Duodenal mucosa (tissue), 2 donors: ENCODE measurements around the gene PHYKPL.

Source experiments
- H3K27ac ChIP-seq: one replicate; pipeline ENCODE4 v1.7.0; 2013; ENCODE audit warnings: low read depth, low read length
- H3K27me3 ChIP-seq, 2 donors: one replicate each; pipeline ENCODE4 v1.7.0; 2013; ENCODE audit warnings: low read length in 2 of 2, control low read depth in 1 of 2; ENCODE audit not compliant: insufficient read depth in 2 of 2, control insufficient read depth in 1 of 2
- H3K36me3 ChIP-seq, 2 donors: one replicate each; pipeline ENCODE4 v1.7.0; 2013; ENCODE audit warnings: low read length in 2 of 2, control low read depth in 1 of 2; ENCODE audit not compliant: insufficient read depth in 2 of 2, control insufficient read depth in 1 of 2
- H3K4me1 ChIP-seq, 2 donors: one replicate each; pipeline ENCODE4 v1.7.0; 2013; ENCODE audit warnings: low read length in 2 of 2, control low read depth in 1 of 2; ENCODE audit not compliant: insufficient read depth in 2 of 2, control insufficient read depth in 1 of 2
- H3K4me3 ChIP-seq, 2 donors: one replicate each; pipeline ENCODE4 v1.7.0; 2013; ENCODE audit warnings: low read length in 2 of 2, low read depth in 1 of 2
- H3K9ac ChIP-seq, 2 donors: one replicate each; pipeline ENCODE4 v1.7.0; 2013; ENCODE audit warnings: low read length in 2 of 2, low read depth in 1 of 2
- H3K9me3 ChIP-seq, 2 donors: one replicate each; pipeline ENCODE4 v1.7.0; 2013; ENCODE audit warnings: low read length in 2 of 2, control low read depth in 1 of 2; ENCODE audit not compliant: control insufficient read depth in 1 of 2

PHYKPL gene

GRCh38 chr5:178216779-178217178 is 15.8 kb downstream of the PHYKPL start:
- H3K4me3 ChIP-seq, result no peak overlapping the region
- no peak overlapping the region for H3K27ac ChIP-seq
- H3K36me3 ChIP-seq, result peaks cover 34 to 60% of the 10 kb centered on the region in 2 donors
- no peak overlapping the region for H3K9ac ChIP-seq
- H3K9me3 ChIP-seq, result no peaks in the 10 kb centered on the region
- no peaks in the 10 kb centered on the region for H3K27me3 ChIP-seq
- H3K4me1 ChIP-seq, result peaks cover 37 to 50% of the 10 kb centered on the region in 2 donors

GRCh38 chr5:178216088-178216534 is 16.5 kb downstream of the PHYKPL start:
- H3K9ac ChIP-seq, result peak overlapping the region in 1 of 2 donors; percentile 15
- no peaks in the 10 kb centered on the region for H3K9me3 ChIP-seq
- peaks cover 35 to 60% of the 10 kb centered on the region in 2 donors for H3K36me3 ChIP-seq
- peaks cover 37 to 50% of the 10 kb centered on the region in 2 donors for H3K4me1 ChIP-seq
- H3K4me3 ChIP-seq, result no peak overlapping the region
- H3K27me3 ChIP-seq, result no peaks in the 10 kb centered on the region
- H3K27ac ChIP-seq, result no peak overlapping the region

GRCh38 chr5:178215280-178216002 is 17.2 kb downstream of the PHYKPL start:
- H3K27ac ChIP-seq, result peak overlapping the region; percentile 51
- no peaks in the 10 kb centered on the region for H3K27me3 ChIP-seq

GRCh38 chr5:178214160-178214803 is 18.3 kb downstream of the PHYKPL start:
- Histone ChIP-seq H3K27me3 (no peaks in the 10 kb centered on the region), H3K36me3 (peaks cover 52 to 66% of the 10 kb centered on the region in 2 donors), H3K4me3 (no peak overlapping the region), H3K27ac (peak overlapping the region; percentile 45), H3K4me1 (peaks cover 44 to 65% of the 10 kb centered on the region in 2 donors), H3K9ac (peak overlapping the region; percentile 25 to 33), H3K9me3 (no peaks in the 10 kb centered on the region)

More at GRCh38 chr5:178215280-178216002, 17.2 kb downstream of the PHYKPL start:
- H3K9me3 ChIP-seq, result no peaks in the 10 kb centered on the region
- H3K36me3 ChIP-seq, result peaks cover 42 to 58% of the 10 kb centered on the region in 2 donors
- peaks cover 37 to 53% of the 10 kb centered on the region in 2 donors for H3K4me1 ChIP-seq
- H3K4me3 ChIP-seq, result peak overlapping the region in 1 of 2 donors; percentile 16
- H3K9ac ChIP-seq, result peak overlapping the region; percentile 23 to 33

- Histone ChIP-seq H3K27me3 (no peaks in the 10 kb centered on the region), H3K9me3 (no peaks in the 10 kb centered on the region), H3K4me3 (peak overlapping the region in 1 of 2 donors; percentile 17), H3K9ac (peak overlapping the region; percentile 25 to 33), H3K4me1 (peaks cover 49 to 70% of the 10 kb centered on the region in 2 donors), H3K36me3 (peaks cover 57 to 71% of the 10 kb centered on the region in 2 donors), H3K27ac (peak overlapping the region; percentile 45)
Observed at GRCh38 chr5:178213748-178214151, 18.9 kb downstream of the PHYKPL start.

GRCh38 chr5:178213003-178213461 is 19.6 kb downstream of the PHYKPL start:
- Histone ChIP-seq H3K4me1 (peaks cover 56 to 77% of the 10 kb centered on the region in 2 donors), H3K9ac (peak overlapping the region; percentile 41 to 63), H3K4me3 (peak overlapping the region; percentile 12 to 17), H3K9me3 (no peaks in the 10 kb centered on the region), H3K36me3 (peaks cover 59 to 72% of the 10 kb centered on the region in 2 donors), H3K27ac (peak overlapping the region; percentile 71), H3K27me3 (no peaks in the 10 kb centered on the region)

- H3K27me3 ChIP-seq, result no peaks in the 10 kb centered on the region
- H3K27ac ChIP-seq, result peak overlapping the region; percentile 71
- H3K4me1 ChIP-seq, result peaks cover 62 to 82% of the 10 kb centered on the region in 2 donors
- H3K36me3 ChIP-seq, result peaks cover 62 to 79% of the 10 kb centered on the region in 2 donors
- peak overlapping the region; percentile 41 to 63 for H3K9ac ChIP-seq
- H3K4me3 ChIP-seq, result no peak overlapping the region
- no peaks in the 10 kb centered on the region for H3K9me3 ChIP-seq
Observed at GRCh38 chr5:178212241-178213002, 20.2 kb downstream of the PHYKPL start.

- peak overlapping the region; percentile 13 for H3K27ac ChIP-seq
- H3K27me3 ChIP-seq, result no peaks in the 10 kb centered on the region
- no peaks in the 10 kb centered on the region for H3K9me3 ChIP-seq
Observed at GRCh38 chr5:178211095-178212048, 21.2 kb downstream of the PHYKPL start.

GRCh38 chr5:178210686-178211085 is 21.9 kb downstream of the PHYKPL start:
- Histone ChIP-seq H3K4me3 (no peak overlapping the region), H3K4me1 (peaks cover 79 to 87% of the 10 kb centered on the region in 2 donors), H3K9ac (no peak overlapping the region), H3K27me3 (no peaks in the 10 kb centered on the region), H3K27ac (no peak overlapping the region), H3K9me3 (no peaks in the 10 kb centered on the region), H3K36me3 (peaks cover 79 to 92% of the 10 kb centered on the region in 2 donors)

More at GRCh38 chr5:178211095-178212048, 21.2 kb downstream of the PHYKPL start:
- no peak overlapping the region for H3K4me3 ChIP-seq
- H3K36me3 ChIP-seq, result peaks cover 72 to 86% of the 10 kb centered on the region in 2 donors
- peaks cover 72 to 87% of the 10 kb centered on the region in 2 donors for H3K4me1 ChIP-seq
- peak overlapping the region; percentile 5 to 7 for H3K9ac ChIP-seq
